OCI-LY3 (cell line): ENCODE measurements around the gene NENF.

ENCODE experiments used
- EZH2phosphoT487 ChIP-seq: fragments of 200-600 bp; shearing (Covaris generic); IDR thresholded peaks from 2 replicates; pipeline ENCODE4 v1.6.1; 2018; ENCODE audit warnings: antibody characterized with exemption, mixed run types, low read depth
- TF ChIP-seq, protein P1 (sequence below): fragments of 200-600, 300-600 bp; sonication (generic); IDR thresholded peaks from 2 replicates; pipeline ENCODE4 v1.5.1; 2014; ENCODE audit warnings: antibody characterized with exemption, low read length, low read depth

- TF ChIP-seq, protein P1, sequence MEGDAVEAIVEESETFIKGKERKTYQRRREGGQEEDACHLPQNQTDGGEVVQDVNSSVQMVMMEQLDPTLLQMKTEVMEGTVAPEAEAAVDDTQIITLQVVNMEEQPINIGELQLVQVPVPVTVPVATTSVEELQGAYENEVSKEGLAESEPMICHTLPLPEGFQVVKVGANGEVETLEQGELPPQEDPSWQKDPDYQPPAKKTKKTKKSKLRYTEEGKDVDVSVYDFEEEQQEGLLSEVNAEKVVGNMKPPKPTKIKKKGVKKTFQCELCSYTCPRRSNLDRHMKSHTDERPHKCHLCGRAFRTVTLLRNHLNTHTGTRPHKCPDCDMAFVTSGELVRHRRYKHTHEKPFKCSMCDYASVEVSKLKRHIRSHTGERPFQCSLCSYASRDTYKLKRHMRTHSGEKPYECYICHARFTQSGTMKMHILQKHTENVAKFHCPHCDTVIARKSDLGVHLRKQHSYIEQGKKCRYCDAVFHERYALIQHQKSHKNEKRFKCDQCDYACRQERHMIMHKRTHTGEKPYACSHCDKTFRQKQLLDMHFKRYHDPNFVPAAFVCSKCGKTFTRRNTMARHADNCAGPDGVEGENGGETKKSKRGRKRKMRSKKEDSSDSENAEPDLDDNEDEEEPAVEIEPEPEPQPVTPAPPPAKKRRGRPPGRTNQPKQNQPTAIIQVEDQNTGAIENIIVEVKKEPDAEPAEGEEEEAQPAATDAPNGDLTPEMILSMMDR, result no peak
- no peak for TF ChIP-seq EZH2phosphoT487
Measured at GRCh38 chr1:212454741-212455140, 22.0 kb downstream of the NENF start.
